Measurements from ENCODE around the gene TAS2R41. TPM values are rescaled to one million over a fixed set of nuclear protein-coding genes. Genes with fewer than 3 reads are reported as not detected.

The TAS2R41 gene
- total RNA-seq, 4 donors from 2014 or later: not detected

DNA sequence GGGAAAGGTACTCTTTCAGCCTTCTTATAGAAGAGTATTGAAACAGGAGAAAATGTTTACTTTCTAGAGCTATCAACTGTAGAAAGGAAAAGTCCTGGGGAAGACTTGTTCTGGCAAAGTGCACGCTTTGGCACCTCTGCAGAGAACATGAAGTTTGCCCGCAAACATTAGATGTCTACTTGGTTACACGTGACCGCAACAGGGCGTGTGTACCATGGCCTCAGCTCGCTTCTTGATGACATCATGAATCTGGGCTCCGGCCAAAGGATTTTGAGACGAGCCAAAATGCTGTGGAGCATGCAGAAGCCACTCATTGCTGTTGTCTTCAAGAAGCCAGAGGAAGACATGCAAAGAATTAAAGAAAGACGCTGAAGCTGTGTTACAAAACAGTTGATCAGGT lies 43.0 kb upstream of the TAS2R41 start:
- TF ChIP-seq EP300 (IDR thresholded peaks at IDR 0.05) (no peak), POLR2AphosphoS5 (IDR thresholded peaks at IDR 0.05) (peak in 1 of 3 donors; percentile 42)
- H3K36me3 ChIP-seq: no peaks in the 10 kb centered on the region
- H3K4me1 ChIP-seq: peaks cover 47% of the 10 kb centered on the region
- peak overlapping the region; percentile 63 for H3K27ac ChIP-seq
- peak; percentile 90 to 91 for DNase-seq (ENCODE audit: low spot score in 2 of 2)
- WGBS: 30% methylated on average over 9 of the region's 9 CpGs
- H3K27me3 ChIP-seq: no peaks in the 10 kb centered on the region
- no peaks in the 10 kb centered on the region for H3K9me3 ChIP-seq
- no peak overlapping the region for H3K4me3 ChIP-seq

GRCh38 chr7:143435266-143435665 lies 42.4 kb upstream of the TAS2R41 start:
- H3K36me3 ChIP-seq: no peaks in the 10 kb centered on the region
- DNase-seq (ENCODE audit: low spot score in 2 of 2): no peak
- H3K4me1 ChIP-seq: peaks cover 43% of the 10 kb centered on the region
- no peaks in the 10 kb centered on the region for H3K9me3 ChIP-seq
- no peaks in the 10 kb centered on the region for H3K27me3 ChIP-seq
- peak overlapping the region; percentile 63 for H3K27ac ChIP-seq
- TF ChIP-seq POLR2AphosphoS5 (IDR thresholded peaks at IDR 0.05): no peak
- WGBS: 59% methylated on average over 2 of the region's 2 CpGs
- no peak overlapping the region for H3K4me3 ChIP-seq

DNA sequence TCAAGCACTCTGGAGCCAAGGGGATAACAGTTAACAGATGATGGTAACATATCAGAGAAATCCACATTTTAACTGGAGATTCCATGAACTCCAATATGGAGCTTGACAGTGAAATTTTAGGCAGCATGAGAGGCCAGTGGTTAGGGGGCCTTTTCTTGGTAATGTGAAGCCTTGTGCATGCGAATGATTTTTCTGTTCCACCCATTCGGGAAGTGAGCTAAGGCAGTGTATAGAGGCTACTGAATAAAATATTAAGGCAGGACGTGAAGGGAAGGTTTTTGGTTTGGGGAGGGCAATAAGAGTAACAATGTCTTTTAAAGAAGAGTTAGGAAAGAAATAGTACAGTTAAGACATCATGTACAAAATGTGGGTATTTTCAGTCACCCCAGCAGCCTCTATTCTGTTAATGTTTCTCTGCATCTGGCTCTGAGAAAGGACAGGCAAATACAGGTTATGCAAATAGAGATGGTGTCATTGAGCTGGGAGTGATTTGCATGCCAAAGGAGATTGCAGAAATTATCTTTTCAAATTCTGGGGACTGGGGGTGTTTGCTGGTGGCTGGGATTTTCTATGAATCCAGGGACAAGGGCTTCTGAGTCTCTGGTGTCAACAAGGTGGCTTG lies 41.2 kb upstream of the TAS2R41 start:
- no peak for DNase-seq (ENCODE audit: low spot score in 2 of 2)
- no peak overlapping the region for H3K4me3 ChIP-seq
- peaks cover 34% of the 10 kb centered on the region for H3K4me1 ChIP-seq
- H3K36me3 ChIP-seq: no peaks in the 10 kb centered on the region
- WGBS: 74% methylated on average over 3 of the region's 3 CpGs
- H3K27ac ChIP-seq: peak overlapping the region; percentile 34
- TF ChIP-seq EP300 (IDR thresholded peaks at IDR 0.05): no peak
- TF ChIP-seq, protein P1, sequence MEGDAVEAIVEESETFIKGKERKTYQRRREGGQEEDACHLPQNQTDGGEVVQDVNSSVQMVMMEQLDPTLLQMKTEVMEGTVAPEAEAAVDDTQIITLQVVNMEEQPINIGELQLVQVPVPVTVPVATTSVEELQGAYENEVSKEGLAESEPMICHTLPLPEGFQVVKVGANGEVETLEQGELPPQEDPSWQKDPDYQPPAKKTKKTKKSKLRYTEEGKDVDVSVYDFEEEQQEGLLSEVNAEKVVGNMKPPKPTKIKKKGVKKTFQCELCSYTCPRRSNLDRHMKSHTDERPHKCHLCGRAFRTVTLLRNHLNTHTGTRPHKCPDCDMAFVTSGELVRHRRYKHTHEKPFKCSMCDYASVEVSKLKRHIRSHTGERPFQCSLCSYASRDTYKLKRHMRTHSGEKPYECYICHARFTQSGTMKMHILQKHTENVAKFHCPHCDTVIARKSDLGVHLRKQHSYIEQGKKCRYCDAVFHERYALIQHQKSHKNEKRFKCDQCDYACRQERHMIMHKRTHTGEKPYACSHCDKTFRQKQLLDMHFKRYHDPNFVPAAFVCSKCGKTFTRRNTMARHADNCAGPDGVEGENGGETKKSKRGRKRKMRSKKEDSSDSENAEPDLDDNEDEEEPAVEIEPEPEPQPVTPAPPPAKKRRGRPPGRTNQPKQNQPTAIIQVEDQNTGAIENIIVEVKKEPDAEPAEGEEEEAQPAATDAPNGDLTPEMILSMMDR (IDR thresholded peaks at IDR 0.05): no peak
- TF ChIP-seq POLR2AphosphoS5 (IDR thresholded peaks at IDR 0.05): no peak
- TF ChIP-seq POLR2A (IDR thresholded peaks at IDR 0.05): no peak
- H3K27me3 ChIP-seq: no peaks in the 10 kb centered on the region
- no peaks in the 10 kb centered on the region for H3K9me3 ChIP-seq

- peaks cover 34% of the 10 kb centered on the region for H3K4me1 ChIP-seq
- DNase-seq (ENCODE audit: low spot score in 2 of 2): no peak
- TF ChIP-seq EP300 (IDR thresholded peaks at IDR 0.05) (no peak), POLR2A (IDR thresholded peaks at IDR 0.05) (no peak), POLR2AphosphoS5 (IDR thresholded peaks at IDR 0.05) (no peak)
- TF ChIP-seq, protein P1 (IDR thresholded peaks at IDR 0.05): no peak
- H3K9me3 ChIP-seq: no peaks in the 10 kb centered on the region
- H3K4me3 ChIP-seq: no peak overlapping the region
- H3K36me3 ChIP-seq: no peaks in the 10 kb centered on the region
- 65% methylated on average over 4 of the region's 4 CpGs for WGBS
- H3K27me3 ChIP-seq: no peaks in the 10 kb centered on the region
- H3K27ac ChIP-seq: no peak overlapping the region
Measured at GRCh38 chr7:143437578-143437977, 40.1 kb upstream of the TAS2R41 start.

- no peaks in the 10 kb centered on the region for H3K27me3 ChIP-seq
- TF ChIP-seq POLR2A (IDR thresholded peaks at IDR 0.05) (no peak), POLR2AphosphoS5 (IDR thresholded peaks at IDR 0.05) (no peak), EP300 (IDR thresholded peaks at IDR 0.05) (no peak)
- TF ChIP-seq, protein P1 (IDR thresholded peaks at IDR 0.05): no peak
- H3K9me3 ChIP-seq: no peaks in the 10 kb centered on the region
- H3K4me1 ChIP-seq: peaks cover 21% of the 10 kb centered on the region
- H3K4me3 ChIP-seq: no peak overlapping the region
- no peaks in the 10 kb centered on the region for H3K36me3 ChIP-seq
- 82% methylated on average over 2 of the region's 2 CpGs for WGBS
- DNase-seq (ENCODE audit: low spot score in 2 of 2): no peak
- H3K27ac ChIP-seq: no peak overlapping the region
Measured at GRCh38 chr7:143439866-143440265, 37.8 kb upstream of the TAS2R41 start.

DNA sequence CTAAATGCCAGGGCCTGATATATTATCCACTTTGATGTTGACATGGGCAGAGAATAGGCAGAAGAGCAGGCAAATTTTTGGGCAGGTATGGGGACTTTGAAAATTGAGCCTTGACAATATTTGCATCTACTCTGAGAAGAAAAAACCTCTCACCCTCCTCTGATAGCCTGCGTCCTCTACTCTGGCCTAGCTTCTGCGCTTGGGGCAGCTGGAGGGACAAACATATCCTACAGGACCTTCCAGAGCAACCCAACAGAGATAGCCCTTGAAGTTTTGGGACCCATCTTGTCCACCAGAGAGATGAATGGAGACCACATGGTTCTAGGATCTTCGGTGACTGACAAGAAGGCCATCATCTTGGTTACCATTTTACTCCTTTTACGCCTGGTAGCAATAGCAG lies 34.5 kb upstream of the TAS2R41 start, which contains the start of gene TAS2R60:
TAS2R60 (plus strand) TSS at position 301 of the 400 bp plus-strand sequence; CDS start at position 301, 0 bp downstream.
- H3K9me3 ChIP-seq: no peaks in the 10 kb centered on the region
- H3K27ac ChIP-seq: no peak within 1 kb of the TSS
- DNase-seq (ENCODE audit: low spot score in 2 of 2): no peak
- H3K4me1 ChIP-seq: no peaks in the 10 kb centered on the region
- TF ChIP-seq, protein P1 (IDR thresholded peaks at IDR 0.05): no peak
- TF ChIP-seq EP300 (IDR thresholded peaks at IDR 0.05): no peak
- no peak for TF ChIP-seq POLR2A (IDR thresholded peaks at IDR 0.05)
- no peak for TF ChIP-seq POLR2AphosphoS5 (IDR thresholded peaks at IDR 0.05)
- no peaks in the 10 kb centered on the region for H3K27me3 ChIP-seq
- no peak within 1 kb of the TSS for H3K4me3 ChIP-seq
- H3K36me3 ChIP-seq: no peaks in the 10 kb centered on the region
- WGBS: 98% methylated on average over 4 of the region's 4 CpGs
